DMS153 treated with DMSO at 0.1 percent for 48 hours (cell line): ENCODE data around the gene INHA.
A peak's percentile ranks its signal among the peaks of the same experiment; 100 is the strongest.

Experiments
- DNase-seq: peaks from one replicate; lab custom pipeline; 2025; ENCODE audit not compliant: unreplicated experiment; lab: John Stamatoyannopoulos, UW

INHA gene

GRCh38 chr2:219571311-219572236 lies 536 bp upstream of the INHA start, which contains the start of gene OBSL1:
Gene OBSL1 (minus strand): TSS chr2:219571539. CDS start chr2:219571232, 307 bp downstream.
- DNase-seq, result peak; percentile 61

DNA sequence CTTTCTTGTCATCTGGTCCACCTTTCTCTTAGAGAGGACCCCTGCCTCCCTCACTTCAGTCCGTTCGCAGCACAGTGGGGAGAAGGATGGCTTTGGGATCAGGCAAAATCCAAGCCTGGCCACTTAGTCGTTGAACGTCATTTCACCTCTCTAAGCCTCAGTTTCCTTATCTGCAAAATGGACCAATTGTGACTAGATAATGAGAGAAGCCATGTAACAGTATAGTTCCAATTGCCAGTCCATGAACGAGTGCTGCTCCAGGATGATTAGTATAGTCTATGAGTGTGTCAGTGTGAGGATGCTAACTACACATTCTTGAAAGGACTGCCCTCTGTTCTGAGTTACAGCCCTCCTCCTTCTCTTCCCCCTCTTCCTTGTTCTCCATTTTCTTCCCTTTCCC lies 1.1 kb downstream of the INHA start:
- DNase-seq, result peak; percentile 42

- DNase-seq, result no peak
These were observed 2.6 kb downstream of the INHA start for GRCh38 chr2:219574484-219575311.

- no peak for DNase-seq
These were observed 3.7 kb downstream of the INHA start for GRCh38 chr2:219575566-219576504.

DNA sequence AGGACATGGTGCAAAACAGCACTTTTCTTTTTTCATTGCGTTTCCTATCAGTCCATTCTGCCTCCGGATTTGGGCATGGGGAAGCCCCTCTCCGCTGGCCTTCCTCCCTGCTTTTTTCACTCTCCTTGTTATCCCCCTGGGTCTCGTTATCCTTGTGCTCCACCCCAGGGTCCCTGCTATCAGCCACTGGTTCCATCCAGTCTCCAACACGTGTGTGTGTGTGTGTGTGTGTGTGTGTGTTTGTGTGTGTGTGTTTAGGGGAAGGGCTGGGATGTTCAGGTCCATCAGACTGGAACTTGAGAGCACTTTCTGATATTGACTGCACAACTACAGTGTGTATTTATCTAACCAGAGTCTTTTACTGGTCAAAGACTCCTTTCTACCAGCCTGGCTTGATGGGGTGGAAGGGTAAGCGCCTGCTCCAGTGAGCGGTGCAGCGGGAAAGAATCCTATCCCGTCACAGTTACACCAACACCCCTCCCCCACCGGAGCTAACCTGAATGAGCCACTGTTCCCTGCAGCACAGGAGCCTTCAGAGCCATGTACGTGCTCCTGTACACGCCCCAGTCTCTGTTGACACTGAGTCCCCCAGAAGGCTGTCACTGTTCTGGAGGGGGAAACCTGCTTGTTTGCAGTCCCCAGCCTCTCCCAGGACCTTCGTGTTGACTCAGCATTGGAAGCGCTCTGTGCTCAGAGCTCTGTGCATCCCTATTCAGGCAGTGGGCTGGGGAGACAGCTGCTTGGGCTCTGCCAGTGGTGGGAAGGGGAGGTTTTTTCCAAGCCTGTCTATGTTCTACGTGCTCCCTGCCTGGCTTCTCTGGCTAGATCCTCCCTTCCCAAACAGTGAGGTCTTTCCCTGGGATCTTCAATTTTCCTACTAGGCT lies 4.6 kb downstream of the INHA start:
- peak; percentile 61 for DNase-seq

DNA sequence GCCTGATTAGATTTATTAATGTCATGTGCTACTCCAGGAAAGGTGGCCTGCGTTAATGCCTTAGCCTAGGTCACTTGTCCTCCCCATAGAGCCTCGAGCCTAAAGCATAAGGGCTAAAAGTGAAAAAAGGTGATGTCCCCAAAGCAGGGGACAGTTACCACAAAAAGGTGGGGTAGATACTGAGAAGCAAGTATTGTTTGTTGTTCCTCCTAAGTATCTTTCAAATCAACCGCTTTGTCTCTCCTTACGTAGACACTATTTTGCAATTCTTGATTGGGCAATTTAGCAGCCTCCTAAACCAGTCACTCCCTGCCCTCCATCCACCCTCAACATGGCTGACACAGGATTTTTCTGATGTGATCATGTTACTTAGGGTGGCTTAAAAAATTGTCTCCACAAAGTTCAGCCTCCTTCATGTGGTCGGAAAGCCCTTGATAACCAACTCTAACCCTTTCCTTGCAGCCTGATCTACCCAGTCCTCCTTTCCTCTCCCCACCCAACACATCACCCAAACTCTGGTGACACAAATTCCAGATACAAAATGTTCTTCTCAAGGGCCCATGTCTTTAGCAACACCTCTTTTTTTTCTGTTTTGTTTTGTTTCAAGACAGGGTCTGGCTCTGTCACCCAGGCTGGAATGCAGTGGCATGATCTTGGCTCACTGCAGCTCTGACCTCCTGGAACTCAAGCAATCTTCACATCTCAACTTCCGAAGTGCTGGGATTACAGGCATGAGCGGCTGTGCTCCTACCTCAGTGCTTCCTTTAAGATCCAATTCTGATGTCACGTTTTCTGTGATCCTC lies 6.9 kb downstream of the INHA start:
- DNase-seq, result no peak

DNA sequence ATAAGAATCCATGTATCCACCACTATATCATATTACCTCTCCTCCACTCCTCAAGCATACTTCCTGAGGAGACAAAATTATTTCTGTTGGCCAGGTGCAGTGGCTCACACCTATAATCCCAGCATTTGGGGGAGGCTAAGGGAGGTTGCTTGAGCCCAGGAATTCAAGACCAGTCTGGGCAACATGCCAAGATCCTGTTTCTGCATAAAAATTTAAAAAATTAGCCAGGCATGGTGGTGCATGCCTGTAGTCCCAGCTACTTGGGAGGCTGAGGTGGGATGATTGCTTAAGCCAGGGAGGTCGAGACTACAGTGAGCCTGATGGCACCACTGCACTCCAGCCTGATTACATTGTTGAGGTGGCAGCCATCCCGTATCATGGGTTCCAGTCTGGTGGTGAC lies 9.2 kb downstream of the INHA start:
- DNase-seq, result no peak

GRCh38 chr2:219591091-219591490 lies 19.0 kb downstream of the INHA start:
- no peak for DNase-seq

- DNase-seq, result no peak
These were observed 20.6 kb downstream of the INHA start for GRCh38 chr2:219592736-219593135.

- no peak for DNase-seq
These were observed 21.0 kb downstream of the INHA start for GRCh38 chr2:219593154-219593553.

DNA sequence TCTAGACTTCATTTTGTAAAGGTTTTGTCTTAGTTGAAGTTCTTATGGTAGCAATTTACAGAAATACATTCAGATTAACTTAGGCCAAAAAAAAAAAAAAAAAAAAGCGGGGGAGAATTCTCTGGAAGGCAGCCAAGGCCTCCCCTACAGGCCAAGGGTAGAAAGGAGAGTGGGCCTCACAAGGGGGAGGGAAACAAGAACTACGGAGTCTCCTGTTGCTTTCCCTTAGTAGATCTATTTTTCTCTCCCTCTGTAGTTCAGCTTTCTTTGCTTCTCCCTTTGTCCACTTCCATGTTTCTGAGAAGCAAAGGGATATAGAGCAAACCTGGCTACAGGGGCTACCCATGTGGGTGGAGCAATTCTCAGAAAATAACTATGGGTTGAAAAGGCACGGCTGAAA lies 23.1 kb downstream of the INHA start:
- DNase-seq, result no peak

DNA sequence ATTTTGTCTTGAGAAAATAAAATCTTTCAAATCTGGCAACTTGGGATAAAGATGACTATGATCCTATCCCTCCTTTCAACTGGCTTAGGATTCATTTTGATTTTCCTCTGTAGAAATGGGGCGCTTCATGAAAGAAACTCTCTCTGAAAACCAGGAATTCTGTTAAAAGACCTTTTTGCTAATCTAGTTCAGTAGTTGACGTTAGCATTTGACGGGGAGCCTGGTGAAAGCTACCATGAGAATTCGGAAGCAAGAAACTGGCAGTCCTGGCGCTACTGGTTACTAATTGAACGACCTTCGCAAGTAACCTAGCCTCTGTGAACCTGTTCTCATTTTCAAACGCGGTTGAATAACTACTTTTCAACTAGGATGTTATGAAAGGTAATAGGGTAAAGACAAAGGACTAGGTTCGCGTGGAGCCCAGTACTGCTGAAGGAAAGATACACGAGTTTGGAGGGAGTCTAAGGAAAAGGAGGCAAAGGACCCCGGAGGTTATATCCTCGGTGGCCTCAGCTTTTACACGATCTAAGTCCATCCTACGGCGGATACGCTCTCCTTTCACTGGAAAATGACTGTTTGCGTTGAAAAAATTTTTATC lies 24.9 kb downstream of the INHA start:
- no peak for DNase-seq

- peak; percentile 90 for DNase-seq
These were observed 25.6 kb downstream of the INHA start, which contains the start of gene STK11IP for GRCh38 chr2:219597552-219598307. Gene STK11IP (plus strand): TSS chr2:219597857. CDS start chr2:219598120, 263 bp downstream.

GRCh38 chr2:219598308-219599078 lies 26.4 kb downstream of the INHA start:
- peak; percentile 2 for DNase-seq

DNA sequence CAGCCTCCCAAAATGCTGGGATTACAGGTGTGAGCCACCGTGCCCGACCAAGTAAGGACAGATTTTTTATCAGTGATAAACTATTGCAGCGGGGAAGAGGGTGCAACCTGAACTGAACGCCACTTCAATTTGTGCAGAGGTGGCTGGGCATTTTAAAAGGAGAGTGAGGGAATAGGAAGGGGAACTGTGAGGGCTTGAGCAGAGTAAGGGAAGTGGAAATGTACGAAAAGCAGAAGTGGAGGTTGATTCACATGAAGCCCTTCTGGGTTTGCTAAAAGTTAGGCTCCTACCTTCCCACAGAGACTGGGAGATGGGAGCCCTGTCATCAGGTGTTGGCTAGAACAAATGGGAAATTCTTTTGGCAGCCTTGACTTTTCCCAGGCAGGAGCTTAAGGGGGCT lies 31.7 kb downstream of the INHA start:
- no peak for DNase-seq

DNA sequence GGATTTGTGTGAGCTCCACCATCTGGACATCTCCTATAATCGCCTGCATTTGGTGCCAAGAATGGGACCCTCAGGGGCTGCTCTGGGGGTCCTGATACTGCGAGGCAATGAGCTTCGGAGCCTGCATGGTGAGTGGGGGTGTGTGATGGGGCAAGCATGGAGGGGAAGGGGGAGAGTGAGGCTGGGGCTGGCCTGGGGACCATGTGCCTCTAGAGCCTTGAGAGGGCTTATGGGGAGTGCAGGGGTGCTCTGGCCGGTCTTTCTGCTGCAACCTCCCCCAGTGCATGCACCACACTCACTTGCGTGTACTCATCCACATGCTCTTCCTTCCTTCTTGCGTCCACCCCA lies 33.5 kb downstream of the INHA start:
- DNase-seq, result no peak

GRCh38 chr2:219607931-219608330 lies 35.8 kb downstream of the INHA start:
- no peak for DNase-seq
